Measurements from ENCODE around the gene APH1B. TPM values are rescaled to one million over a fixed set of nuclear protein-coding genes. Genes with fewer than 3 reads are reported as not detected.

Gene APH1B
- total and polyA plus RNA-seq, 9 of the 15 experiments (the other 6 are each of a cell fraction or from before 2014, with no cell fraction given) = 5.1 to 9.7 (median 7.0) TPM

- H3K4me2 ChIP-seq (ENCODE audit: insufficient read depth, low read length) = no peak overlapping the region
- no peak for FAIRE-seq
- in situ Hi-C loops (cut with MboI) = no loop called here
Measured at GRCh38 chr15:63232405-63232804, 45.0 kb upstream of the APH1B start.

More at GRCh38 chr15:63232405-63232804, 45.0 kb upstream of the APH1B start:
- Histone ChIP-seq H4K20me1 (replicated peaks; ENCODE audit: control insufficient read depth, insufficient read depth, low read length) (no peaks in the 10 kb centered on the region), H3K79me2 (ENCODE audit: control insufficient read depth, insufficient read depth, low read length) (peaks cover 66% of the 10 kb centered on the region), H3K4me3 (no peak overlapping the region), H2AFZ (ENCODE audit: low read depth, low read length) (no peak overlapping the region), H3K36me3 (ENCODE audit: control insufficient read depth, insufficient read depth, low read length) (peaks cover 10% of the 10 kb centered on the region; the same call in 1 of the 3 replicates), H3K4me1 (replicated peaks in 1 of 2; ENCODE audit: control insufficient read depth in 2 of 2, insufficient read depth in 2 of 2, low read length in 2 of 2) (peaks cover 7 to 12% of the 10 kb centered on the region in 2 experiments; a peak in 4 of 5 replicates), H3K9me1 (ENCODE audit: control insufficient read depth, insufficient read depth, low read length) (no peaks in the 10 kb centered on the region), H3K27ac (ENCODE audit: extremely low read depth, low read depth, low read length) (no peak overlapping the region), H3K9ac (ENCODE audit: insufficient read depth in 1 of 2, low read depth in 2 of 2, low read length in 2 of 2) (no peak overlapping the region), H3K9me3 (replicated peaks; ENCODE audit: control insufficient read depth, insufficient read depth, low read depth, low read length) (no peaks in the 10 kb centered on the region), H3K27me3 (ENCODE audit: control insufficient read depth in 2 of 2, insufficient read depth in 2 of 2, low read length in 2 of 2) (no peaks in the 10 kb centered on the region)
- DNase-seq (ENCODE audit: extremely low read depth in 1 of 4, low spot score in 3 of 4) (no peak), ATAC-seq (no peak)
- POLR2A ChIA-PET = interaction anchor here (0.5 to 1.9 kb wide), 3 partner anchors 41 to 356 kb away, joined by 3 to 6 read pairs (median 3); no protein-coding TSS in a partner anchor
- CTCF ChIA-PET (ENCODE audit: low intra/inter-chr PET ratio) = no interaction called here
- WGBS (ENCODE audit: insufficient coverage, low coverage, missing lambda C conversion rate) = 70% methylated on average over 4 of the region's 4 CpGs
- intact Hi-C loops (cut with micrococcal nuclease) = no loop called here
- BruUV-seq (replicated peaks) = no TSS peak
- TF ChIP-seq ZNF395 (CRISPR knock-in tag; IDR thresholded peaks at IDR 0.05) (no peak), BCL6 (CRISPR knock-in tag; IDR thresholded peaks at IDR 0.05) (no peak), POLR2H (tag; IDR thresholded peaks at IDR 0.05; ENCODE audit: low read depth) (peak; percentile 13; the same call in 1 of the 2 replicates)
